Superior temporal gyrus (tissue), 1 donor: ENCODE results near the gene KCND3.
A peak's percentile ranks its signal among the peaks of the same experiment; 100 is the strongest.
"Not testable (repeated sequence)": the region's sequence is repeated elsewhere in the genome, so short reads cannot be mapped to it uniquely, and the experiment has no call there.

Experiments used
- DNase-seq: peaks from one replicate; pipeline ENCODE4 v3.0.0-alpha.2; 2016; ENCODE audit errors: extremely low spot score

The KCND3 gene

GRCh38 chr1:111745675-111746613 lies 243.5 kb downstream of the KCND3 start:
- DNase-seq = no peak

DNA sequence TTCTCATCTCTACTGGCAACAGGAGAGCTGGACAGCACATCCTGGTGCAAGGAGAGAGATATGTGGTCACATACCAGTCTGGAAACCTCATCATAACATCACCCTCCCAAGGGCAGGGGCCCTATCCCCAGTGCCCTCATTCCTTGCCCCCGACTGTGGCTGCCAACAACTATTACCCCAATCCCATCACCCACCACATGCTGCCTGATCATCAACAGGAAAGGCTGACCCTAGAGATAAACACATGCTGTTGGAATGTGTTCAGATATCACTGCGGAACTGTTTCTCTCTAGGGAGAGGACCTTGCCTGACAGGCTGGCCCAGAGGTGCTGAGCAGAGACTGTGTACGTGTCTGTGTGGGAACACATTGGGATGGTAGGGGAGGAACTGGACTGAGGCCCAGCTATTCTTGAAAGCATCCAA lies 245.8 kb downstream of the KCND3 start:
- DNase-seq = no peak

GRCh38 chr1:111742938-111743549 lies 246.4 kb downstream of the KCND3 start:
- DNase-seq = no peak

DNA sequence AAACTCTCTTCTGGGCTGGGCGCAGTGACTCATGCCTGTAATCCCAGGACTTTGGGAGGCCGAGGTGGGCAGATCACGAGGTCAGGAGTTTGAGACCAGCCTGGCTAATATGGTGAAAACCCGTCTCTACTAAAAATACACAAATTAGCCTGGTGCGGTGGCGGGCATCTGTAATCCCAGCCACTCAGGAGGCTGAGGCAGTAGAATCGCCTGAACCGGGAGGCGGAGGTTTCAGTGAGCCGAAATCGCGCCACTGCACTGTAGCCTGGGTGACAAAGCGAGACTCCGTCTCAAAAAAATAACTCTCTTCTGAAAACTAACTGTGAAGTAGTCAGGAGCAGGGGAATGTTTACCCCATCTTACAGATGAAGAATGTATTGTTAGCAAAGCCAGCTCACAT lies 247.2 kb downstream of the KCND3 start:
- not testable (repeated sequence) for DNase-seq

GRCh38 chr1:111739925-111740765 lies 249.3 kb downstream of the KCND3 start:
- no peak for DNase-seq

GRCh38 chr1:111739194-111739924 lies 250.1 kb downstream of the KCND3 start, which contains the start of gene INKA2:
Gene INKA2, minus strand, starts transcription at chr1:111739395. Its CDS starts 153 bp downstream, at chr1:111739242.
- peak; percentile 93 for DNase-seq

GRCh38 chr1:111738436-111739193 lies 250.9 kb downstream of the KCND3 start:
- peak; percentile 73 for DNase-seq

DNA sequence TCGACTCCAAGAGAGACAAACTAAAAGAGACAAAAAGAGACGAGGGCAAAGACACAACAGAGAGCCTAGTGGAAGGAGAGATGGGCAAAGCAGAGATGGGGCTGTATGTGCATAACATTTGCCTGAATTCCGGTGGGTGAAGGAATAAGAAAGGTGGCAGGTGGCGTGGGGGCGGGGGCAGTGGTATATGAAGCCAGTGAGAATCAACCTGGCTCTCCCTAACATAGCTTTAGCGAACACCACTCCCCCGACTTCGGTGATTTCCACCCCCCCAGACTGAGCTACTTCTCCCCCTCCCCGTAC lies 251.4 kb downstream of the KCND3 start:
- DNase-seq = no peak

GRCh38 chr1:111737216-111738132 lies 252.0 kb downstream of the KCND3 start:
- no peak for DNase-seq

- DNase-seq = peak; percentile 88
Observed at GRCh38 chr1:111736548-111737215, 252.8 kb downstream of the KCND3 start.

GRCh38 chr1:111735858-111736544 lies 253.5 kb downstream of the KCND3 start:
- DNase-seq = peak; percentile 67

DNA sequence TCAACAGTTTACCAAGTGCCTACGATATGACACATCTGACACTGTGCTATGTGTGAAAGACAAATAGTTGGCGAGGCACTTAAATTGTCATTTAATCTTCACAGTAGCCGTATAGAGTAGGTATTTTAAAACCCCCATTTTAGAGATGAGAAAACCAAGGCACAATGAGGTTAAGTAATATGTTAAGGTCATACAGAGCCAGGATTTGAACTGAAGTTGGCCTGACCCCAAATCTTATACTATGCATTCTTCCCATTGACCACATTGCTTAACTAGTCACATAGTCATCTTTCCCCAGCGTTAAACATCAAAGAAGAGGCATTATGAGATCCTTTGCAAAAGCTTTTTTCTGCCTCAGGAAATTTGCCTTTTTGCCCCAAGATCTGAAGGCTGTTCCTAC lies 254.1 kb downstream of the KCND3 start:
- DNase-seq = no peak

DNA sequence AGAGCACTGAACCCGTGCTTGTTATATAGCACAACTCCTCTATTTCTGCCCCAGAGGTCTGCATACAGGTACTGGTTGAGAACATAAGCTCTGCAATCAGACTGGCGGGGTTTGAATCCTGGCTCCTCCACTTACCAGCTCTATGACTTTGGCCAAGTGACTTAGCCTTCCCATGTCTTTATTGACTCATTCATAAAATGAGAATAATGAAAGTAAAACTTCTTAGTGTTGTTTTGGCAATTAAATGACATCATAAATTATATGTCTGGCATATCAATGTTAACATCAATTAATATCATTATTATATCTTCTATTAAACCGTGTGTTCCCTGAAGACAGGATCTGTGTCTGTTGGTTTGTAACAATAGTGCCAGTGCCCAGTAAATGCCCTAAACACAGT lies 254.6 kb downstream of the KCND3 start:
- DNase-seq = no peak

DNA sequence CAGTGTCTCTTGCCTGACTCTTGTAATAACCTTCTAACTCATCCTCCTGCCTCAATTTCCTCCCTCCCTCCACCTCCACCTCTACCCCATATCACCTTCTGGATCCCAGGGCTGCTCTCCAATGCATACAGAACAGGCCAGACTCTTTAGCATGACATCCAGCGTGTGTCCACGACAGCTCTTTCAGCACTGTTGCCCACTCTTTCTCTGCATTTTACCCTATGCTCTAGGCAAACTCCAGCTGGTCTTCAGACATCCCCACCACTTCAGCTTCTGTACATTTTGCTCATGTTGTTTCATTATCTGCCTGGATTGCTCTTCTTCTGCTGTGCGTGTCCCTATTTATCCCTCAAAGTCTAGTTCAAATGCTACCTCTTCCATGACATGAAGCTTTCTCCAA lies 255.0 kb downstream of the KCND3 start:
- DNase-seq = no peak

- no peak for DNase-seq
Observed at GRCh38 chr1:111733992-111734341, 255.5 kb downstream of the KCND3 start.

GRCh38 chr1:111733183-111733991 lies 256.1 kb downstream of the KCND3 start:
- DNase-seq = no peak

GRCh38 chr1:111732718-111733117 lies 256.8 kb downstream of the KCND3 start:
- DNase-seq = no peak

GRCh38 chr1:111731956-111732355 lies 257.5 kb downstream of the KCND3 start:
- DNase-seq = no peak
